K562 (cell line): ENCODE results near the gene SLC34A3. TPM values are rescaled to one million over a fixed set of nuclear protein-coding genes. Genes with fewer than 3 reads are reported as not detected.

Source experiments
- HEY1 ChIP-seq: fragments of 250-450 bp; sonication (Bioruptor Pico); IDR thresholded peaks from 2 replicates; pipeline ENCODE4 v1.5.0; 2020; ENCODE audit warnings: mild to moderate bottlenecking, moderate library complexity, borderline replicate concordance
- NCOA1 ChIP-seq: fragments of 450-650 bp; IDR thresholded peaks from 2 replicates; pipeline ENCODE4 v1.6.1; 2016; ENCODE audit warnings: low read depth
- NR2C2 ChIP-seq, 2 experiments: fragments of 200-800 bp in 1 of 2; sonication (Bioruptor generic) in 1 of 2; sonication (generic) in 1 of 2; formaldehyde crosslinking in 1 of 2; IDR thresholded peaks; 2 replicates each; pipeline versions ENCODE4 v1.6.1 to v1.8.0; 2016 to 2022; ENCODE audit warnings: mild to moderate bottlenecking in 1 of 2, missing compliant biosample characterization in 1 of 2, missing genetic modification characterization in 1 of 2, missing genetic modification reagents in 1 of 2
- NUFIP1 ChIP-seq: fragments of 450-650 bp; IDR thresholded peaks from 2 replicates; pipeline ENCODE4 v1.6.1; 2018; ENCODE audit not compliant: partially characterized antibody
- SMAD3 ChIP-seq: fragments of 450-650 bp; formaldehyde crosslinking; conservative IDR thresholded peaks from 2 replicates; pipeline ENCODE4 v1.4.0; 2020; ENCODE audit warnings: mild to moderate bottlenecking
- ZNF318 ChIP-seq, 2 experiments: fragments of 450-650 bp; IDR thresholded peaks; 2 replicates each; pipeline ENCODE4 v1.6.1; 2016; ENCODE audit warnings: mild to moderate bottlenecking in 2 of 2, borderline replicate concordance in 1 of 2, low read depth in 1 of 2, moderate library complexity in 1 of 2
- ZNF511 ChIP-seq: sonication (generic); formaldehyde crosslinking; IDR thresholded peaks from 2 replicates; pipeline ENCODE4 v1.8.0; 2022; ENCODE audit warnings: mild to moderate bottlenecking, missing genetic modification reagents
- polyA plus RNA-seq, 8 experiments: library from polyadenylated mRNA; depleted of rRNA in 4 of 8; stranded (reverse) in 5 of 8; unstranded in 3 of 8; fragments of >200 nt; fragmentation: Nextera tagmentation in 2 of 8; fragmentation: Illumina TruSeq in 1 of 8; extraction: Ambion mirVana in 2 of 8; extraction: Trizol in 1 of 8; gene quantifications; 2 replicates each; pipeline versions ENCODE4 v1.2.1 to v1.2.3, GENCODE V29; 2011 to 2014; ENCODE audit warnings: inconsistent platforms in 1 of 8, missing spikeins in 1 of 8
- total RNA-seq, 7 experiments: library from RNA; depleted of rRNA in 6 of 7; stranded (reverse); fragments of >200 nt in 6 of 7; fragmentation: Illumina TruSeq in 2 of 7; extraction: Trizol in 2 of 7; gene quantifications; 2 replicates each; pipeline versions ENCODE4 v1.2.1 to v1.2.3, GENCODE V29; 2011 to 2021; ENCODE audit warnings: low replicate concordance in 1 of 7
- TF ChIP-seq, protein P1 (sequence below): sonication (generic); formaldehyde crosslinking; IDR thresholded peaks from 2 replicates; pipeline ENCODE4 v1.8.0; 2023; ENCODE audit warnings: mild to moderate bottlenecking, missing genetic modification reagents
- TF ChIP-seq, protein P2 (sequence below): fragments of 450-650 bp; IDR thresholded peaks from 2 replicates; pipeline ENCODE4 v1.6.1; 2016

Gene SLC34A3
- total and polyA plus RNA-seq, 9 of the 15 experiments (the other 6 are each of a cell fraction or from before 2014, with no cell fraction given): not detected

- TF ChIP-seq SMAD3 (CRISPR knock-in tag) (0 out of 2 replicates have a peak, but pooled peaks have one; percentile 26), NCOA1 (peak; percentile 48; the same call in 1 of the 2 replicates), ZNF318 (IDR thresholded peaks at IDR 0.05; ENCODE audit: borderline replicate concordance in 1 of 2, low read depth in 1 of 2) (peak in 1 of 2 experiments; percentile 55; a peak in 1 of 4 replicates), NR2C2 (CRISPR knock-in tag; IDR thresholded peaks at IDR 0.05) (peak; percentile 65; the same call in 1 of the 2 replicates), NR2C2 (tag; IDR thresholded peaks at IDR 0.05) (peak; percentile 79), ZNF511 (CRISPR knock-in tag) (no peak), HEY1 (no peak), NUFIP1 (no peak)
- TF ChIP-seq, protein P1, sequence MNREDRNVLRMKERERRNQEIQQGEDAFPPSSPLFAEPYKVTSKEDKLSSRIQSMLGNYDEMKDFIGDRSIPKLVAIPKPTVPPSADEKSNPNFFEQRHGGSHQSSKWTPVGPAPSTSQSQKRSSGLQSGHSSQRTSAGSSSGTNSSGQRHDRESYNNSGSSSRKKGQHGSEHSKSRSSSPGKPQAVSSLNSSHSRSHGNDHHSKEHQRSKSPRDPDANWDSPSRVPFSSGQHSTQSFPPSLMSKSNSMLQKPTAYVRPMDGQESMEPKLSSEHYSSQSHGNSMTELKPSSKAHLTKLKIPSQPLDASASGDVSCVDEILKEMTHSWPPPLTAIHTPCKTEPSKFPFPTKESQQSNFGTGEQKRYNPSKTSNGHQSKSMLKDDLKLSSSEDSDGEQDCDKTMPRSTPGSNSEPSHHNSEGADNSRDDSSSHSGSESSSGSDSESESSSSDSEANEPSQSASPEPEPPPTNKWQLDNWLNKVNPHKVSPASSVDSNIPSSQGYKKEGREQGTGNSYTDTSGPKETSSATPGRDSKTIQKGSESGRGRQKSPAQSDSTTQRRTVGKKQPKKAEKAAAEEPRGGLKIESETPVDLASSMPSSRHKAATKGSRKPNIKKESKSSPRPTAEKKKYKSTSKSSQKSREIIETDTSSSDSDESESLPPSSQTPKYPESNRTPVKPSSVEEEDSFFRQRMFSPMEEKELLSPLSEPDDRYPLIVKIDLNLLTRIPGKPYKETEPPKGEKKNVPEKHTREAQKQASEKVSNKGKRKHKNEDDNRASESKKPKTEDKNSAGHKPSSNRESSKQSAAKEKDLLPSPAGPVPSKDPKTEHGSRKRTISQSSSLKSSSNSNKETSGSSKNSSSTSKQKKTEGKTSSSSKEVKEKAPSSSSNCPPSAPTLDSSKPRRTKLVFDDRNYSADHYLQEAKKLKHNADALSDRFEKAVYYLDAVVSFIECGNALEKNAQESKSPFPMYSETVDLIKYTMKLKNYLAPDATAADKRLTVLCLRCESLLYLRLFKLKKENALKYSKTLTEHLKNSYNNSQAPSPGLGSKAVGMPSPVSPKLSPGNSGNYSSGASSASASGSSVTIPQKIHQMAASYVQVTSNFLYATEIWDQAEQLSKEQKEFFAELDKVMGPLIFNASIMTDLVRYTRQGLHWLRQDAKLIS: peak; percentile 51; the same call in 1 of the 2 replicates
- TF ChIP-seq, protein P2, sequence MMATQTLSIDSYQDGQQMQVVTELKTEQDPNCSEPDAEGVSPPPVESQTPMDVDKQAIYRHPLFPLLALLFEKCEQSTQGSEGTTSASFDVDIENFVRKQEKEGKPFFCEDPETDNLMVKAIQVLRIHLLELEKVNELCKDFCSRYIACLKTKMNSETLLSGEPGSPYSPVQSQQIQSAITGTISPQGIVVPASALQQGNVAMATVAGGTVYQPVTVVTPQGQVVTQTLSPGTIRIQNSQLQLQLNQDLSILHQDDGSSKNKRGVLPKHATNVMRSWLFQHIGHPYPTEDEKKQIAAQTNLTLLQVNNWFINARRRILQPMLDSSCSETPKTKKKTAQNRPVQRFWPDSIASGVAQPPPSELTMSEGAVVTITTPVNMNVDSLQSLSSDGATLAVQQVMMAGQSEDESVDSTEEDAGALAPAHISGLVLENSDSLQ: peak; percentile 60
These were observed 46.8 kb downstream of the SLC34A3 start, which contains the start of gene TOR4A (continued) for GRCh38 chr9:137277329-137278041.
